Panc1 (cell line): ENCODE measurements around the gene CHRNA7.

Experiments
- CTCF ChIP-seq: fragments of 450-650 bp; IDR thresholded peaks from 2 replicates; pipeline ENCODE4 v1.5.1; 2017; ENCODE audit warnings: mild to moderate bottlenecking
- POLR2AphosphoS5 ChIP-seq: IDR thresholded peaks from 2 replicates; pipeline ENCODE4 v1.6.1; 2012; ENCODE audit warnings: mild to moderate bottlenecking, low read depth, low read length, moderate library complexity

GRCh38 chr15:32148833-32149555 lies 118.7 kb downstream of the CHRNA7 start:
- TF ChIP-seq CTCF, result no peak
- TF ChIP-seq POLR2AphosphoS5, result no peak
